ENCODE results near the gene BOLA2B.
A peak's percentile ranks its signal among the peaks of the same experiment; 100 is the strongest.
"Not testable (repeated sequence)": the region's sequence is repeated elsewhere in the genome, so short reads cannot be mapped to it uniquely, and the experiment has no call there.

The BOLA2B gene

GRCh38 chr16:30193615-30194014 lies at the start of gene BOLA2B, which contains the start of gene SLX1A:
Gene BOLA2B, minus strand, starts transcription at chr16:30193666. Its CDS starts 71 bp downstream, at chr16:30193595.
Gene SLX1A, plus strand, starts transcription at chr16:30193875. Its CDS starts 210 bp downstream, at chr16:30194085.
- not testable (repeated sequence) for H3K36me3 Mint-ChIP-seq, H3K4me3 Mint-ChIP-seq, H3K4me1 Mint-ChIP-seq, DNase-seq, H3K27ac Mint-ChIP-seq, H3K9me3 Mint-ChIP-seq, H3K27me3 Mint-ChIP-seq
- ATAC-seq (replicated peaks): peak; percentile 88 to 90

- H3K36me3 Mint-ChIP-seq; H3K4me1 Mint-ChIP-seq; H3K4me3 Mint-ChIP-seq; DNase-seq; H3K27ac Mint-ChIP-seq; H3K9me3 Mint-ChIP-seq; H3K27me3 Mint-ChIP-seq; ATAC-seq (replicated peaks): not testable (repeated sequence)
Measured at GRCh38 chr16:30217082-30217481, 23.6 kb upstream of the BOLA2B start.

GRCh38 chr16:30211414-30211813 lies 17.9 kb upstream of the BOLA2B start:
- H3K4me3 Mint-ChIP-seq; DNase-seq; H3K4me1 Mint-ChIP-seq; H3K36me3 Mint-ChIP-seq; ATAC-seq (replicated peaks); H3K9me3 Mint-ChIP-seq; H3K27me3 Mint-ChIP-seq; H3K27ac Mint-ChIP-seq: not testable (repeated sequence)

GRCh38 chr16:30209032-30209431 lies 15.6 kb upstream of the BOLA2B start:
- not testable (repeated sequence) for H3K4me1 Mint-ChIP-seq; H3K36me3 Mint-ChIP-seq; DNase-seq; H3K9me3 Mint-ChIP-seq; H3K27ac Mint-ChIP-seq; ATAC-seq (replicated peaks); H3K4me3 Mint-ChIP-seq; H3K27me3 Mint-ChIP-seq

- H3K36me3 Mint-ChIP-seq, H3K27ac Mint-ChIP-seq, H3K4me1 Mint-ChIP-seq, H3K9me3 Mint-ChIP-seq, DNase-seq, H3K27me3 Mint-ChIP-seq, H3K4me3 Mint-ChIP-seq: not testable (repeated sequence)
- ATAC-seq (replicated peaks): peak; percentile 66 to 69
Measured at GRCh38 chr16:30207063-30207704, 13.7 kb upstream of the BOLA2B start.

GRCh38 chr16:30206252-30206651 lies 12.8 kb upstream of the BOLA2B start:
- H3K27me3 Mint-ChIP-seq, H3K4me3 Mint-ChIP-seq, H3K4me1 Mint-ChIP-seq, H3K36me3 Mint-ChIP-seq, DNase-seq, H3K9me3 Mint-ChIP-seq, H3K27ac Mint-ChIP-seq: not testable (repeated sequence)
- ATAC-seq (replicated peaks): peak; percentile 43 to 45

GRCh38 chr16:30205541-30206236 lies 12.2 kb upstream of the BOLA2B start:
- not testable (repeated sequence) for H3K4me3 Mint-ChIP-seq, H3K36me3 Mint-ChIP-seq, DNase-seq, H3K27me3 Mint-ChIP-seq, H3K9me3 Mint-ChIP-seq, H3K4me1 Mint-ChIP-seq, H3K27ac Mint-ChIP-seq
- ATAC-seq (replicated peaks): peak; percentile 64 to 66

- not testable (repeated sequence) for H3K27me3 Mint-ChIP-seq; H3K27ac Mint-ChIP-seq; H3K9me3 Mint-ChIP-seq; DNase-seq; H3K4me1 Mint-ChIP-seq; ATAC-seq (replicated peaks); H3K4me3 Mint-ChIP-seq; H3K36me3 Mint-ChIP-seq
Measured at GRCh38 chr16:30199608-30200343, 6.3 kb upstream of the BOLA2B start.

- H3K4me3 Mint-ChIP-seq; ATAC-seq (replicated peaks); H3K4me1 Mint-ChIP-seq; H3K27me3 Mint-ChIP-seq; H3K27ac Mint-ChIP-seq; H3K36me3 Mint-ChIP-seq; H3K9me3 Mint-ChIP-seq; DNase-seq: not testable (repeated sequence)
Measured at GRCh38 chr16:30199049-30199448, 5.6 kb upstream of the BOLA2B start, which contains the start of gene SULT1A3. Gene SULT1A3, plus strand, starts transcription at chr16:30199255. Its CDS starts 1,474 bp downstream, at chr16:30200729.

- not testable (repeated sequence) for DNase-seq; H3K9me3 Mint-ChIP-seq; ATAC-seq (replicated peaks); H3K4me1 Mint-ChIP-seq; H3K4me3 Mint-ChIP-seq; H3K27me3 Mint-ChIP-seq; H3K27ac Mint-ChIP-seq; H3K36me3 Mint-ChIP-seq
Measured at GRCh38 chr16:30197001-30197400, 3.5 kb upstream of the BOLA2B start.

GRCh38 chr16:30194172-30194925 lies 883 bp upstream of the BOLA2B start:
- not testable (repeated sequence) for H3K27ac Mint-ChIP-seq, H3K4me1 Mint-ChIP-seq, H3K27me3 Mint-ChIP-seq, H3K9me3 Mint-ChIP-seq, H3K4me3 Mint-ChIP-seq, H3K36me3 Mint-ChIP-seq, DNase-seq
- peak; percentile 75 to 79 for ATAC-seq (replicated peaks)

GRCh38 chr16:30193098-30193497 lies 368 bp downstream of the BOLA2B start:
- not testable (repeated sequence) for H3K4me3 Mint-ChIP-seq, H3K27me3 Mint-ChIP-seq, DNase-seq, H3K27ac Mint-ChIP-seq, H3K9me3 Mint-ChIP-seq, H3K4me1 Mint-ChIP-seq, H3K36me3 Mint-ChIP-seq
- peak; percentile 24 for ATAC-seq (replicated peaks)

GRCh38 chr16:30191158-30191557 lies 2.3 kb downstream of the BOLA2B start:
- not testable (repeated sequence) for DNase-seq; H3K9me3 Mint-ChIP-seq; H3K4me3 Mint-ChIP-seq; H3K27me3 Mint-ChIP-seq; H3K27ac Mint-ChIP-seq; ATAC-seq (replicated peaks)
- Mint-ChIP-seq H3K4me1 (peaks cover 12 to 15% of the 10 kb centered on the region in 2 donors), H3K36me3 (peaks cover 18 to 20% of the 10 kb centered on the region in 2 donors)

- H3K36me3 Mint-ChIP-seq: peaks cover 42 to 47% of the 10 kb centered on the region in 2 donors
- no peaks in the 10 kb centered on the region for H3K27me3 Mint-ChIP-seq
- H3K4me3 Mint-ChIP-seq: peak overlapping the region; percentile 35 to 39
- DNase-seq: no peak
- H3K9me3 Mint-ChIP-seq: no peaks in the 10 kb centered on the region
- ATAC-seq (replicated peaks): no peak
- peak overlapping the region; percentile 59 for H3K27ac Mint-ChIP-seq
- peaks cover 24 to 34% of the 10 kb centered on the region in 2 donors for H3K4me1 Mint-ChIP-seq
Measured at GRCh38 chr16:30187971-30188561, 5.4 kb downstream of the BOLA2B start.

Data from stimulated activated naive B cell treated with anti-CD40 and anti-IgM and Interleukin-4, amounts not matched to agents 10 μg/mL and 1 μg/mL and 100 μg/mL, for 72 hours (primary cell).